Stimulated activated CD4-positive, alpha-beta T cell treated with anti-CD3 and anti-CD28 coated beads, Interleukin-1b, Interleukin-23, amount 100 ng/mL, for 4 hours (primary cell): ENCODE measurements around the gene PPP2R3A.

Experiments
- DNase-seq, 2 donors: peaks; one replicate each; pipeline ENCODE4 v3.0.0-alpha.2; 2020; ENCODE audit warnings: low read depth in 2 of 2

Gene PPP2R3A

DNA sequence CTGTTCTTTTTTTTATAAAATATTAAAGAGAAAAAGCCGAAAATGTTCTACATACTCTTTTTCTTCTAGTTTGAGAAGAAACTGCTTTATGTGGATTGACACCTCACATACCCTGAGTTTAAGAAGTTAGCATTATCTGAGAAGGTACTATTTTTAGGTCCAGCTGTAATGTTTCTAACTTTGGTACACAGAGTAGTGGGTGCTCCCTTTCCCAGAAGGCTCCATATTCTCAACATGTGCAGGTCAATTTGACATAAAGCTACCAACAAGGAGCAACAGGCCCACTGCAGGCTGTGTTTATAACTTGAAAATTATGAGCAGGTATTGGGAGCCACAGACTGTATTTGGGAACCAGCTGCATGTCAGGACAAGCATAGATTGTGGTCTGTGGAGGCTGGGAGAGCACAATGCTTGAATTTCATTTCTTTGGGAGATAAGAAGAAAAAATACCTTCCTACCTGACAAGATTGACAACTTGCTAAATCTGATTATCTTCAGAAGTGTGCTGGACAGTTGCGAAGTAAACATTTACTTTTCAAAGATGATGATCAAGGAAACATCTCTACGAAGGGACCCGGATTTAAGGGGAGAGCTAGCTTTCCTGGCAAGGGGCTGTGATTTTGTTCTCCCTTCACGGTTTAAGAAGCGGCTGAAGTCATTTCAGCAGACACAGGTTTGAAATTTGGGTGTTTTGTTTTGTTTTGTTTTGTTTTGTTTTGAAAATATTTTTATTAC is 57.2 kb downstream of the PPP2R3A start:
- no peak for DNase-seq

DNA sequence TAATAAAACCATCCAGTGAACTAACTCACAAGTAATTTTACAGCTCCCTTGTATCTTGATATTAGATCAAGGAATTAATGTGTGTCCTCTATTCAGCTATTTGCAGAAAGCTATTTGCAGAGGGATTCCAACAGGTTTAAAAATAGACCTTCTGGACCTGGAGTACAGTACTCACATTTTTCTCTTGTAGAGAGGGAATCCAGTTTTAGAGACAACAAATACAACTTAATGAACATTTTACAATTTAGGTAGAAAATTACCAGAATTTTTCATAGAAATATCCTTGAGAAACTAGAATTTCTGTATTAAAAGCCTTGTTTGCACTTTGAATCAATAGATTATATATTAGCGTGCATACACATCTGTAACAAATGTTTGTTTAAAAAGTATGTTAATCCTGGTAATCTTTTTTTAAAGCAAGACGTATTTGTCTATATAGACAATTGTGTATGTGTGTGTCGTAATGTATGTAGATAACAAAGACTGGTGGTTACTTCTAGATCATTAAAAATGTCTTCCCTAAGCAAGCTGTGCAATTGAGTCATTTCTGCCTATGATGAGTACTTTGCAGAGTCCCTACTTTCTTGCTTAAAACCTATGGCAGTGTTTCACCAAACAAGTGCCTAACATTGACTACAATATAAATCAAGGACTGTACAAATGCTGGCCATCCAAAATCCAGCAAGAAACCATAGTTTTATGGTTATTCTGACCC is 57.9 kb downstream of the PPP2R3A start:
- DNase-seq: no peak

DNA sequence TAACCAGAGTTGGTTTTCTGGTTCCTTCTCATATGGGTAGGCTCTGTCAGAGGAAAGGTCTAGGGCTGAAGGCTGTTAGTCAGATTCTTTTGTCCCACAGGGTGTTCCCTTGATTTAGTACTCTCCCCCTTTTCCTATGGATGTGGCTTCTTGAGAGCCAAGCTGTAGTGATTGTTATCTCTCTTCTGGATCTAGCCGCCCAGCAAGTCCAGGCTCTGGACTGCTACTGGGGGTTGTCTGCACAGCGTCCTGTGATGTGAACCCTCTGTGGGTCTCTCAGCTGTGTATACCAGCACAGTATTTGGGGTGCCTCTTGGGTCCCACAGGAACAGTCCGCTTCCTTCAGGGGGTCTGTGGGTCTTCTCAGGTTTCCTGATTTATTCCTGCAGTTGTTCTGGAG is 70.8 kb downstream of the PPP2R3A start:
- no peak for DNase-seq

DNA sequence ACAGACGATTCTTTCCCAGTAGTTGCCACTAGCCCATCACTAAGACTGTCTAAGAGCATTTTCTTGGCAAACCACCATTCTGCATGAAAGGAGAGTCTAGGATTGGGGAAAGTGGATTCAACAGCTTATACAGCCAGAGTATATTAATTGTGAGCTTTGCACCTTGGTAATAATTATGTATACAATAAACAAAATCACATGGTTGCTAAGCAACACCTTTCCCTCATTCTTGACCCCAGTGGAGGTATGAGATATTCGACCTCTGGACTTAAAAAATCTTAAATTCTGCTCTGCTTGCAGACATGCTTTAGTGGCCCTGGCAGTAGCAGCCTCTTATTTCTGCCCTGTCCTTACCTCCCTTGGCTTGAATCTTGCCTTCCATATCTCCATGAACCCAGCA is 73.1 kb downstream of the PPP2R3A start:
- no peak for DNase-seq

DNA sequence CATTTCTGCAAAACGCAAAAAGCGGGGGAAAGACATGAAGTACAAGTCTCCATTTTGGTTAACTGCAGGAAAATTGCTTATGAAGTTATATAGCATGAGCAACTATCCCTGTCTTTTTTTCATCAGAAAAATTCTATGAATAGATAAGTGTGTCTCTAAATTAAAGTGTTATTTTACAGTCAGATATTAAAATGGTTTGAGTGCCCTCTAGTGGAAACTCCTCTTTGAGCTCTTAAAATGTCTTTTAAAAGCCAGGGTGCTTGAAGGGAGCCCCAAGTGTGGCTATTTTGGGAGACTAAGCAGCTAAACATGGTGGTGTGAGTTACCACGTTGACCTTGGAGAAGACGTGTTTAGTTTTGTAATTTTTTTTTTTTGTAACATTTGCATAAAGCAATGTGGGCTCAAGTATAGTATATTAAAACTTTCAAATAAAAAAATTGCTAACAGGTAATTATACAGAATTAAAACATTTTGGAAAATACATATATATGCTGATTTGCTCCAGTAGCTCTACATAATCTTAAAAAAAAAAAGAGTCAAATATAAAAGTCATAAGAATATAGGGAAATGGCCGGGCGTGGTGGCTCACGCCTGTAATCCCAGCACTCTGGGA is 77.2 kb downstream of the PPP2R3A start:
- DNase-seq: no peak

DNA sequence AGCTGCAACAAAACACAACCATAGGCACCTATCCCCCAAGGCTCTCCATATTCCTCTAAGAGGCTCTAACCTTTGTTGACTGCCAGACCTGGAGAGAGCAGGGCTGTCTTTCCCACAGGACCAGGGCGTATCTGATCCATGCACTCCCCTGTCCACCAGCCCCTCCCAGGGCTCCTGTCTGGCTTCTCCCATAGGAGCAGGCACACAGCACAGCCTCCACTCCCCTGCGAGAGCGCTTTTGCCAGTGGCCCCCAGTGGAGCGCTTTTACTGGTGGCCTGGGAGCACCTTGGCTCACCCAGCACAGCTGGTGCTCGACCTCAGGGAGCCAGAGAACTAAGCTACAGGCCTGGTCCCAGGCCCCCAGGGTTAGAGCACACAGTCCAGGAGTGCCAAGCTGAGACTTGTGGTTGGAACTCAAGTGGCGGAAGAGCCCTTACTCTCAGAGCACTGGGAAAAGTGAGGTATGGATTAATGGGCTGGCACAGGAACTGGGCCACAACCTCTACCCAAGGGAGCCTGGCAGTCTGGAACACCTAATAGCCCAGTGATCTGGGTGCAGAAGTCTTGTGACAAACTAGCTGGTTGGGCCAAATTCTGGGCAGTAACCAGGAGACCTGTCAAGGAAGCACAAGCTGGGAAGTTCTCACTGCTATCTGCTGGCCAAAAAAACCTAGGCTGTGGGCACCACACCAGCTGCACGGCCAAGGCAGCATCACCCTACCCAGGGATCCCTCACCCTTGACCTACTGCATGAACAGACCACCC is 79.6 kb downstream of the PPP2R3A start:
- DNase-seq: no peak

DNA sequence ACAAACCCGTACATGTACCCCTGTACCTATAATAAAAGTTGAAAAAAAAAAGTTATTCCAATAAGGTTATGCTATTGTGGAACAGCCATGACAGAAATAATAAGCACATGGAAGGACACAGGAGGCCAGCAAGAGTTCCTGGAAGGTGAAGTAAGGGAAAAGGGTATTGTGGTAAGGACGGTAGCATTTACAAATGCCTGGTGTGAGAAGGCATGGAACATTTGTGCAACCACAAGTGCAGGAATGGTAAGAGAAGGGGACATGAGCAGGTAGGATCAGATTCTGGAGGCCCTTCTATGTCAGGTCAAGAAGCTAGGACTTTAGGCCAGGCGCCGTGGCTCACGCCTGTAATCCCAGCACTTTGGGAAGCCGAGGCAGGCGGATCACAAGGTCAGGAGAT is 82.5 kb downstream of the PPP2R3A start:
- no peak for DNase-seq

DNA sequence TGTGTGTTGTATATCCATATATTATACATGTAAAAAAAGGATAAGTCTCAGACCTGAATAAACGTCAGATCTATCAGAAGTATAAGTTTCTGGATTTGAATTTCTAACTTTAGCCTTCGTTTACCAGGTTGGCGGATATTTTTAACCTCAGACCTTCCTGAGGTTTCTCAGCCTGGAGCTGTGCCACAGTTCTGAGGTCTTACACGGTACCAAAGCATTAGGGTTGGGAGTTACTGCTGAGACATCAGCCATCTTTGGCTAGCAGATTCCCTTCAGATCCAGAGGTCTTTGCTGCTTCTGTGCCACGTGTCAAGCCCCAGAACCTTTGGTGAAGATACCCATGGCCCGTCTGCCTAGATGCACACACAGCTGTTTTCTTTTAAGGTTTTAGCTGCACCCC is 84.7 kb downstream of the PPP2R3A start:
- DNase-seq: no peak

DNA sequence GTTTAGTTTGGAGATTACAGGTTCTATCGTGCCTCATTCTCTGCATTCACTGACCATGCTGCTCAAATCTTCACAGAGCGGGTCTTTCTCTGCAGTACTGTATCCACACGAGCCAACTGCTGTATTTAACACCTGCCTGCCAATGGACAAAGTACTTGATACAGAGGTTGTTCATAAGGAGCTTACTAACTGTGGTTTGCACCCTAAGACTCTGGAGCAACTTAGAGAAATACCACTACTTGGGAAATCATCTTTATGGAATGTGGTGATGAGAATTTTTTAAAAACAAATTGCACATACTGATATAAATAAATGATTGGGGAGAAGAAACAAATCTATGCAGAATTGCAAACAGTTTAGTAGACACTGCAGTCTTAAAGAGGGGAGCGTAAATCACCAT is 90.0 kb downstream of the PPP2R3A start:
- DNase-seq: no peak

DNA sequence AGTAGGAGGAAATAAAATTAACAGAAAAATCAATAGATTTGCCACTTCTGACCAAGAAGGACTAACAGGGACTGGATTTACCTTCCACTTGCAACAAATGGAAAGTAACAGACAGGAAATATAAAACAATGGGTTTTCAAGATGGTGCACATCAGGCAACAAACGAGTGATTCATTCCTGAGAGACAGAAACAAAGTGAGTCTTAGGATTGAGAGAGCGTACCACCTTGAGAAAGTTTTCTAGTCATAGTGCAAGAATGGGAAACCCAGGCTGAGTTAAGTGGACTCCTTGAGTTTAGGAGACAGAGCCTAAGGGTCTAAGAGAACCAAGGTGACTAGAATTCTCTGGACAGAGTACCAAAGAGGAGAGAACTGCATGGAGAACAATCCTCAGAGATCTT is 101.7 kb downstream of the PPP2R3A start:
- DNase-seq: no peak

DNA sequence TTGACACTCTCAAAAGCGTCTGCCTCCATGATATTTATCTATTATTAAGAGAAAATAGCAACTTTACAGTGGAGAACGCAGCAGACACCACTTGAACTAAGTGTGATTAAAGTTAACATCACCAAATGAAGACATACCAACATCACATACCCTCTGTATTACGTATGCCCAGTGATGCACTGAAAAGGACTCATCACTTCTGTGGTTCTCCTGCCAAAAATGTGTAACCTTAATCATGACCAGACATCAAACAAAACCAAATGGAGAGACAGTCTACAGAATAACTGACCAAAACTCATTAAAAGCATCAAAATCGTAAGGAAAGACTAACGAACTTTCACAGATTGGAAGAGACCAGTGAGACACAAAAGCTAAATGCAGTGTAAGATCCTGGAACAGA is 103.2 kb downstream of the PPP2R3A start:
- no peak for DNase-seq

DNA sequence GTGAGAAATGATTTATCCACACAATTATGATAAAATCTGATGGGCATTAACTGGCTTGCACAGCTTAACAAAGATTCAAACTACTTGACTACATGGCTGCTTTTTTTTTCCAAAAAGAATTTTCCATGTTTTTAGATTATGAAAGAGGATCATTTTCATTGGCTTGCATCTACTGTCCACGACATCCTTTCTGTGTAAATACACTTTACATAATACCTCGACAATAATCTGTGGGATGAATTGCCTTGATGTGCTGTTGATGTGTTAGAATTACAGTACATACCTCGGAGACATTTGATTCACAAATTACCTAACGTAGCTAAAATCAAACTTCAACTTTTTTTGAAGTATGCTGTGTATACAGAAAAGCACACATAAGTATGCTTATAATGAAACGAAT is 104.4 kb downstream of the PPP2R3A start:
- DNase-seq: no peak

DNA sequence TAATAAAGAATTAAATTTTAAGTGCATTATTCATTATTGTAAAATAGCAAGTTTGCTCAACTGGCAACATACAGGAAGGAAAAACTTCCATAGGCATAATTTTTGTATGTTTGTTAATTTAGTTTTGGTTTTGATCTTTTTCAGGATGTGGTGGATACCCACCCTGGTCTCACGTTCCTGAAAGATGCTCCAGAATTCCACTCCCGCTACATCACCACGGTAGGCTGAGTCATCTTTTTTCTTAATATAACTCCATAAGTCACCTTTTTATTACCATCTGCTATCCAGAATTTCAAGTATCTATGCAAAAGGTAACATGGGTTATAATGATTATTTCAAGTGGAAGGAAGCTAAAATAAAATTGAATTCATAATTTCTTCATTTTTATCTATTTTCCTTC is 104.8 kb downstream of the PPP2R3A start:
- DNase-seq: no peak

DNA sequence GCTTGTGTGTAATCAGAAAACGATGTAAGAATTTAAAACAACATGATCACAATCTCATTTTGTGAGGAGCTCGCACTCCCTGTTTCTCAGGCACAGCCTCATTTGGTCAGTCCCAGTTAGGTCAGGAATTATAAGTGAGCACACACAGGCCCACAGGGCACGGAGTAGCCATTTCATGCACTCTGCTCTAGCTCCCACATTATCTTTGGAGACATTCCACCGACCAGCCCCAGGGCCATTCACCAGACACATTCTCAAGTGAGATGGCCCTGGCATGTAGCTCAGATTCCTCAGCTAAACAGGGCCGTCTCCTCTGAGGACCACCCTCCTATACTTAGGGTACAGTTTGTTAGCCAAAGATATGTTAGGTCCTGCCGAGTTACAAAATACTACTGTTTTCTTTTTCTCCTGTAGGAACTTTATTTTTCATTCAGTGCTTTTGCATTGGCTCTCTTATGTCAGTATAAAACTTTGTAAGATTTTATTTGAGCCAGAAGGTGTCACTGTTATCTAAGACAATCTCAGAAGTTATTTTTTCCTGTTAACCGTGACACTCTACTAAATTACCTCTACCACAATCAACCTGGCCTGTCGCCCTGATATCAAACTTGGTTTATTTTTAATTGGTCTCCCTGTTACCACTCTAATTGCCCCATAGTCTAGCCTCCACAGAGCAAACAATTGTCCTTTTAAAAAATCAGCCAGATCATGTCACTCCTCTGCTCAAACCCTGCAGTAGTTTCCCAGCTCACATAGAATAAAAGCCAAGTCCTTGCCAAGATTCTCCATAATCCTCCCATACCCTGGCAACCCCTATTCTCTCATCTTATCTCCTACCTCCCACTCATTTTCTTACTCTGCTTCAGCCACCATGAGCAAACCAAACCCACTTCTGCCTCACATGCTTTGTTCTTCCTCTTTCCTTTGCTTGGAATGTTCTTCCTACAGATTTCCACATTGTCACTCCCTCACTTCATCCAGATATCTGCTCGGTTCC is 105.7 kb downstream of the PPP2R3A start:
- DNase-seq: no peak

DNA sequence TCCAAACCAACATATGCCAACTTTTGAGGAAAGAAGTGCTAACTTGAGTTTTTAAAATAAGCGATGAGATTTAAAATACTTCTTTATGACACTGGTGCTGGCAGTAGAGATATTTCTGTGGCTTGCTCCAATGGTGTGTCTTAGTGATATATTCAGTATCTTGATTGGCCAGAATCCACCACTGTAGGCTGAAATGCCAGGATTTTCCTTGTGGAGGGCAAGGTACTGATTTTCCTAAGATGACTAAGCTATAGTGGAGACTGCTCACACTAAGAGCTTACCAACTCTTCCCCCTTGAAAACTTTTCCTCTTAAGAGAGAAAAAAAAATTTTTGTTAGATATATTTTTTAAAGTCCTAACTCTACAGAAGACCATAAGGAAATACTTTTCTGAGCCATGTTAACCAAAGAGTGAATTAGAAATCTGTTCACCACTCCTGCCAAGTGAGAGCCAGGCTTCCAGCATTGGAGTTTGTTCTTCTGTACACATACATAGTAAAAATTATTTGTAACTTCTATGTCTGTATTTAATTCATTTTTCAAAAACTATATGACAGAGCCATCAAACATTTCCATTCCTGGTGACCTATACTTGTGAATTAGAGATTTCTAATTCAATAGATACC is 109.1 kb downstream of the PPP2R3A start:
- DNase-seq: no peak

DNA sequence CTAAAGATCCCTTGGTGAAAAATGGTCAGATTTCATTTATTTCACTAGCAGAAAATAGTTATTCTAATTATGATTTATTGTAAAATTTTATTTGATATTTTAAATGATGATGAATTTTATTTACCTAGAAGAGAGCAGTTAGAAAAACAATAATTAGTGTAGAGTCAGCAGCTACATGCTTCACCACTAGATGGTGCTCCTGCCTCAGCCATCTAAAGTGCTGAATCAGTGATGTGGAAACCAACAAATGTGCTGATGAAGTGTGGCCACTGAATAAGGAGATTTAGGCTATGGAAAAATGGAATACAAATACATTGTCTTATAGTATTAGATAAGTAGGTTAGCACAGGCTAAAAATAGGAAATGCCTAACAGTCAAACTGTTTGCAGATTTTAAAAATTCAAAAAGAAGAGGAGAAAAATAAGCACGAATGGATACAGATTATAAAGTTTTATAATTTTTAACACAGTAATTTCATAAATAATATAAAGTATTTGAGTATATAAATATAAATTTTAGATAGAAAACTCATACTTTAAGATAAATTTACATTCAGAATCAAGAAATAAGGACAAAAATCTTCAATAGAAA is 109.8 kb downstream of the PPP2R3A start:
- peak; percentile 47 to 68 for DNase-seq

DNA sequence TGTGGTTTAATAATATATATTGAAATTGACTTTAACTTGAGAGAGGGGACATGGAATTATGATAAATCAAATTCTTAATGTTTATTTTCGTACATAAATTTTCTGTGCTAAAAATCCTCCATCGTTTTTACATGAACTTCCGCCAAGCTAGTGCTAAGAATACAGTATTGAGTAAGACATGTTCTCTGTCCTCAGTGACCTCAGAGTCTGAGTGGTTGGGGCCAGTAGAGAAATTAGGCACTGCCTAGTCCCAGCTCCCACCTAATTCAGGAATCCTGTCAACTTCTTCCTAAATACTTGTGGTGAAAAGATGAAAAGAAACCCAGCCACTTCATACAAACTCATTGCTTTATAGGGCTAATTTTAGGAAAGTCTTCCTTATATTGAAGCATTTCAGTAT is 110.3 kb downstream of the PPP2R3A start:
- no peak for DNase-seq

DNA sequence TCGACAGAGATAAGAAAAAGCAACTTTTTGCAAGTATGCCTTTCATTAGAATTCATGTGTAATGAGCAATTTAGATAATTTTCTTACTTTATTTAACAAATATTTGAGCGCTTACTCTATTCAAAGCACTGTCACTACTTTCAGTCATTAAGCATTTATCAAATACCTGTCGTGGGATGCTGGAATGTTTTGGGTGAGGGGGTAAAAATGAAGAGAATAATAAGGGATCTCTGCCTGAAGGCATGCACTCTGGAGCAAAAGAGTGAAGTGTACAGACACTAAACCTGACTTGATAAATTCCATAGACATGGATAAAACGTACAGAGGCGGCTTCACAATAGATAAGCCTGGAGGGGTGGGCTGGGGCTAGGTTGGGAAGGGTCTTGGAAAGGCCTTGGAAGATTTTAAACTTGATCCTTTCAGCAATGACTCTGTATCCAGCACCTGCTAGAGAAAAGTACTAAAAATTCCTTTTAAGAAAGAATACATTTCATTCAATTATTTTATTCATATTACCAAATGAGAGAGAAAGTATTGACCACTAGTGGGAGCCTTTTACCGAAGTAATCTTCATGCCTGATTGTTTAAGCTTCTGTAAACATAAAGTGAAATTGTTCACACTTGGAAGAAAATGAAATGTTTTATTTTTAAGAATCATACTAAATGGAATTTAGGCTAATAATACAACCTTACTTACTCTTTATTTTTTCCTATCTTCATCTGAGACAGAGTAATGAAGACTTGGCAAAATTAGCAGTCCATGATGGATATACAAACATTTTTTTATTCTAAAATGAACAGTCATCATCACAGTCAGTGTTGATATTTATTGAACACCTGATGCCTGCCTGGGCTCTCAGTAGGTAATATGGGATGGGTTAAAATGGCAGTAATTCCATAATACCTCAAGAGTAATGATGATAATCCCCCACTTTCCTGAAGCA is 113.2 kb downstream of the PPP2R3A start:
- DNase-seq: no peak
